Activated naive CD4-positive, alpha-beta T cell (primary cell): Measurements from ENCODE around the gene NOC4L.
A peak's percentile ranks its signal among the peaks of the same experiment; 100 is the strongest.
"Not testable (repeated sequence)": the region's sequence is repeated elsewhere in the genome, so short reads cannot be mapped to it uniquely, and the experiment has no call there.

Experiments used
- DNase-seq, 4 experiments: peaks; one replicate each; lab custom pipeline; 2025; lab: John Stamatoyannopoulos, UW

NOC4L gene

DNA sequence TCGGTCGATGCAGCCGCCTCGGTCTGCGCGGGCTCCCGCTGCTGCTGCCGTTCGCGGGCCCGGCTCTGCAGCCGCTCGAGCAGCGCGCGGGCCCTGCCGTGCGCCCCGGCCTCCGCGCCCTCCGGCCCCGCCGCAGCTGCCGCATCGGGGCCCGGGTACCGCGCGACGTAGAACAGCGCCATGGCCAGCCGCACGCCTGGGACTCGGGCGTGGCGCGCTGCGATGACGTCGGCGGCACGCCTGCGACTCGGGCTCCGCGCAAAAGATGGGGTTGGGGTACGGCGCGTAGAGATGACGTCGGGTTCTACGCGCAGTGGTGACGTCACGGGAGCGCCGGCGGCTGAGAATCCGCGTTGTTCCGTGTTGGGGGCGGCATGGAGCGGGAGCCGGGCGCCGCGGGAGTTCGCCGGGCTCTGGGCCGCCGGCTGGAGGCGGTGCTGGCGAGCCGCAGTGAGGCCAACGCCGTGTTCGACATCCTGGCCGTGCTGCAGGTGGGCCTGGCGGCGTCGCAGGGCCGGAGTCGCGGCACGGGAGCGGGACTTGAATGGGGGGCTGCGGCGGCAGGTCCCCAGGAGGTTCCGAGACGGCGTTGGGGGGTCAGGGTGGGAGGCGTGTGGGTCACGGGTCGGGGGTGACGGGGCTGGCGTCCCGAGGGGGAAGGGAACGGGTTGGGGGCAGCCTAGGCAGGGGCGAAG is at the start of gene NOC4L, which contains the start of gene DDX51:
NOC4L (plus strand) TSS at position 343 of the 695 bp plus-strand sequence; CDS start at position 375, 32 bp downstream.
DDX51 (minus strand) TSS at position 205 of the 695 bp plus-strand sequence; CDS start at position 182, 23 bp downstream.
- peak; percentile 92 to 95 (median 93) for DNase-seq

DNA sequence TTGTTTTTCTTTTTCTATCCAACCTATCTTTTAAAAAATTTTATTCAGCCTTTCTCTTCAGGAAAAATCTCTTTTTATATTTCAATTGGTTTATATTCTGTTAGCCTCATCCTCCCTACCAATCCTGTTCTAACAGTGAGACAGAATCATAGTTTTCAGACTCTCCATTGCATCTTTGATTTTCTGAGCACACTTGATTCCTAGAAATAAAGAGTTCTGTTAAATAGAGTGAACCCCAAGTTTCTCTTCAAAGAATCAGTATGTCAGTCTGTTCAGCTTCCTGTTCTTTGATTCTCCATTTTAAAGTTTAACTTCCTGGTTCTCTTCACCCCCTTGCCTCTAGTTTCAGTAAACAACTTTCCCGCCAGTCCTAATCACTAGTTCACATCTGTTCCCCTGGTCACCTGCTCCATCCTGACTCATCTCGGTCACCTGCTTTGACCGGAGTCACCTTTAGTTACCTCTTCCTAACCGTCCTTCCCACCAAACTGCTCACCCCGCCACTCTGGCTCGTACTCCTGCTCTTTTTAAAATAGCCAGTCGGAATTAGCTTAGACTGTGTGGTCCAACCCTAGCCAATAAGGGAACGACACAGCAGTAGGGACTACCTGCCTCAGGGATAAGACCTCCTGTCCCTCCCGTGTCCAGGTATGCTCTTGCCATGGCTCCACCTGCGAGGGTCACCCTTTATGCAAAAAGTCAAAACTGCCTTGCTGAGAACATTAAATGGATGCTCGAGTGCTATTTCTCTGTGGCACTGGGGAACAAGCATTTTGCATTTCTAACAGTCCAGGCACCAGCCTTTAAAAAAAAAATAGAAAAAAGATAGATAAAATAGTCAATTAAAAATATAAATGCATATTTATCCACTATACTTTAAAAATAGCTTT is 48.5 kb upstream of the NOC4L start:
- no peak for DNase-seq

DNA sequence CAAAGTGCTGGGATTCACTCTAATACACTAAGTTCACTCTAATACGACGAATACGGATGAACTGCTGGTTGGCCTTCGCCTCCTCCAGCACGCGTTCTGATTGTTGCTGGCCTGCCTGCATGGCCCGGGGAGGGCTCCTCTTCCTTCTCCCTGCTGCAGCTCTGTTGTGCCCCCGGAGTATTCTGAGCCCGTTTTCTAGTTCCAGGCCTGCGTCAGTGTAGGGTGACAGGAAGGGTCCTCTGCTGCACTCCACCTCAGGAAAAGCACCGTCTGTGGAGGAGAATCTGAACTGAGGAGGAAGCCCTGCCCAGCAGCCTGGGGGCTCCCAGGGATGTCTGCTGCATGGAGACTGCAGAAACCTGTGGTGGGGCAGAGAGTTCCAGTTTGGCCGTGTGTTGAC is 44.5 kb upstream of the NOC4L start:
- DNase-seq, result no peak

DNA sequence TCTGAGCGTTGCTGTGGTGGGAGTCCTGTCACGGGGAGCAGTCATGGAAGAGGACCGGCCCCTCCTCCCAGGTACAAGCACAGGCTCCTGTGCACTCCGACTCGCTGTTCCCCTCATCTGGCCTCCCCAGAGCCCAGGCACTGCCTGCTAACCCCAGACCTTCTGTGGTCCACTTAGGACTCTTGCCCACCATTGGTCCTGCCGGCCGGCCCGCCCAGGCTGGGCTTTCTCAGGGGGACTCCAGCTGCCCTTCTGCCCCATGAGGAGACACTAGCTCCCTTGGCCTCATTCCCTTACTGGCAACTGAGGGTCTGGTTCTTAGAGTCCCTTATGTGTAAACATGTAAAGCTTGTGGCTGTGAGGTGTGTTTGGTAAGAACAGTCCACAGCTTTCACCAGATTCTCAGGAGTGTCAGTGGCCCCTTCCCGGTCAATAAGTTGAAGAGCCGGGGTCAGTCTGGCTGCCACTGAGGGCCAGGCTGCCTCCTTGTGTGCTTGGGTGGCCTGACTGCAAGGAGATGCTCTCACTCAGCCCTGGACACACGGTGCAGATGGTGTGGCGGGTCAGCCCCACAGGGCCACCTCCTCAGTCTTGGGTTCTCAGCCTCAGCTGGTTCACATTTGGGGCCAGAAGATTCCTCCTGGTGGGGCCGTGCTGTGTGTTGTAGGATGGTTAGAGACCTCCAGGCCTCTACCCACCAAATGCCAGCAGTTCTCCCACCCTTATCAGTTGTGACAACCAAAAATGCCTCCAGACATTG is 43.8 kb upstream of the NOC4L start:
- no peak for DNase-seq

DNA sequence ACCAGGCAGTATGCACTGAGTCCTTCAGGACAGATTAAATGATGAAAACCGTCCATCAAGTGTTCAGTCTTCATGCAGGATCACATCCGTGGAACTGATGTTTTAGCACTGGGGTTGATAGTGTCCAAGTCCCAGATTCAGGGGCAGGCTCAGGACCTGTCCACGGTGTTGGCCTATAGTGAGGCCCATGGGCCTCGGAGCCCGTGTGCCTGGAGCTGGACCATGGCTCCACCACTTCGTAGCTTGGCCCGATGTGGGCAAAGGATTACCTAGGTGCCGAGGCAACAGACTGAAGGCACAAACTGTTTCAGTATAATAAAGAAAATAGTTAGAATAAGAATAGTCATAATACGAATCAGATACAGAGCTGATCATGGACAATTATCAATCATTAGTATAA is 42.0 kb upstream of the NOC4L start:
- no peak for DNase-seq

DNA sequence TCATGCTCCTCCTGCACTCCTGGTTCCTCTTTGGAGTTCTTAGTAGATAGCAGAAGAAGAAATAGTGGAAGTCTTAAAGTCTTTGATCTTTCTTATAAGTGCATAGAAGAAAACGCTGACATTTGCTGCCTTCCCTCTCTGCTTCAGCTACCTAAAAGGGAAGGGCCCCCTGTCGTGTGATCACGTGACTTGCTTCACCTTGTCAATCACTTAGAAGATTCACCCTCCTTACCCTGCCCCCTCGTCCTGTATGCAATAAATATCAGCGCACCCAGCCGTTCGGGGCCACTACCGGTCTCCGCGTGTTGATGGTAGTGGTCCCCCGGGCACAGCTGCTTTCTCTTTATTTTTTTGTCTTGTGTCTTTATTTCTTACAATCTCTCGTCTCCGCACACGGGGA is 41.2 kb upstream of the NOC4L start:
- DNase-seq, result not testable (repeated sequence)

DNA sequence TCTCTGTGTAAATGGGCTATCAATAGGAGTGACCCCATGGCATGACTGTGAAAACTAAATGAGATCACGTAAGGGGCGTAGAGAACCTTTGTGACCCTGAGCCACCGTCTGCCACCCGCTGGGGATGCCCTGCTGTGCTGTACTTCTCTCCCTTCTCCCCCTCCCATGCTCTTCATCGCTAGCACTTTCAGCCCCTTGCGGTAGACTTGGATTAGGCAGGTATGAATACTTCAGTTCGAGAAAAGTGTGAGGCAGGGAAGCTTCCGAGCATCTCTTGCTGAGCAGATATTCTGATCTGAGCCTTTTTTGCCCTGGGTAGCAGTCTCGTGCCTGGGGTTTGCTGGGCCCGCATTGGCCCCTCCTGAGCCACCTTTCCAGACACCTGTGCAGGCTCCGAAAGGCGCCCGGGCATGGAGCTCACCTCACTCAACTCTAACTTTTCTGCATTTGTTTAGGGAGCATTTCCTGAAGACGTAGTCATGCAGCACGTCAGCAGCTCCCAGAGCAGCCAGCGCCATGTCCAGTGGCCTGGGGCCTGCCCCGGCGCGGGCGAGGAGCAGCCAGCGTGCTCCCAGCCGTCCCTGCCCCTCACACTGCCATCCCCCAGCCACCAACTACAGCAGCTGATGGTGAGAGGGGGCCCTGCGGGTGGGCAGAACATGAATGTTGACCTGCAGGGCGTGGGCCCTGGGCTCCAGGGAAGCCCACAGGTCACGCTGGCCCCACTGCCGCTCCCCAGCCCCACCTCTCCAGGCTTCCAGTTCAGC is 40.5 kb upstream of the NOC4L start:
- no peak for DNase-seq

DNA sequence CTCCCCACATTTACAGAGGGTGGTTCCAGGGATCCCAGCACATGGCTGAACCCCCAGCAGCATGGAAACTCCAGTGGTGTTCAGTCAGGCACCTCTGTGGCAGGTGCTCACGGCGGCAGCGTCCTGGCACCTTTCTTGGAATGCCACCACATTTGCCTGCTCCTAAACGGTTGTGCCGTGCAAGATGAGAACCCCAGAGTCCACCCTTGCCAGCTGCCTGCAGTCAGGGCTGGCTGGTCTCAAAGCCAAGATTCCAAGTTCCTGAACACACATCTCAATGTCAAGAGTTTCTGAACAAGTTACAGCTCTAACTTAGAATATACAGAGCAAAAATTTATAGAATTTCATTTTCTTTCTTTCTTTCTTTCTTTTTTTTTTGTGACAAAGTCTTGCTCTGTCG is 38.8 kb upstream of the NOC4L start:
- no peak for DNase-seq

DNA sequence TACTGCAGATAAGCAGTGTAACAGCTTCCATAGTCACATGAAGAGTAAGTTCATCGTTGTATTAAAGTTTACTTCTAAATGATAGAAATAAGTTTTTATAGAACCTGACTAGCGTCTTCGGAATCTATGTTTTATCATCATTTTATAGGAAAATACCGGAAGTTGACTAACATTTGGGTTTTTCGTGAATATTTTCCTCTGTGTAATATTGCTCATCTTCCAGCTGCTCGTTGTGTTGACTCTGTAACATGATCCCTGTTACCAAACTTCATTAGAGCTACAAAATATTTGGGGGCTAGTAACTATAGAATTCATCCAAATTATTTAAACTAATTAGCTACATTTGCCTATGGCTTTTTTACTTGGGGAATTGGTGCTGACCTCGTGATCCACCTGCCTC is 37.3 kb upstream of the NOC4L start:
- no peak for DNase-seq

DNA sequence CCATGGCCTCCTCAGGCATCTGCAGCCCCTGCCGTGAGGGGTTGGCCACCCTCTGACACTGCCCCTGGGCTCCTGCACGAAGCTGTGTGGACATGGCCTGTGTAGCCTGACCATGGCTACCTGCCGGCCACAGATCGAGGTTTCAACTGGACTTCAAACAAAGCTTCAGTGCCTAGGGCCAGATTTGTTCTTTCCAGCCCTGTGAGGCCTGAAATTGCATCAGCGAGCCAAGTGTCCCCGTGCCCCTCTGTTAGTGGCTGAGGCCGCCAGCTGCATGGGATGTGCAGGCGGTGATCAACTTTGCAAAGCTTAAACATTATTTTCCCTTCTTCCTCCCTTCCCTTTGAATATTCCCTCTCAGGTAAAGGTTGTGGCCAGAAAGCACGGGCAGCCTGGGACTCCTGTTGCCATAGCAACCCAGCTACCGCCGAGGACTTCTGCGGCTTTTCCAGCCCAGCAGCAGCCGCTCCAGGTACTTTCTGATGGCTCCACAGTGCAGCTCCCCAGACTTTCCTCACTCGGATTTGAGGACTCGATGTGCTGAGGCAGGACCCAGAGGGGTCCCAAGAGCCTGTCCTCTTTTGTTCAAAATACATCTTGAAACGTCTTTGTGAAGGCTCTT is 35.9 kb upstream of the NOC4L start:
- no peak for DNase-seq

DNA sequence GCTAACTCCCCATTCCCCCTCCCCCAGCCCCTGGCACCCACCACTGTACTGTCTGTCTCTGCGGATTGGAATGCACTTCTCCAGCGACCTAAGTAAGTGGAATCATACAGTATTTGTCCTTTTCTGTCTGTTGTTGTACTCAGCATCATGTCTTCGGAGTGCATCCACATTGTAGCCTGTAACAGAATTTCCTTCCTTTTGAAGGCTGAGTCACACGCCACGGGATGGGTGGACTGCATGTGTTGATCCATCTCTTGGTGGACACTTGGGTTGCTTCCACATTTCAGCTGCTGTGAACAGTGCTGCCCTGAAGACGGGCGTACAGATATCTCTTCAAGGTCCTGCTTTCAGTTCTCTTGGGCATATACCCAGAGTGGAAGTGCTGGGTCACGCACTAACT is 34.5 kb upstream of the NOC4L start:
- DNase-seq, result no peak

DNA sequence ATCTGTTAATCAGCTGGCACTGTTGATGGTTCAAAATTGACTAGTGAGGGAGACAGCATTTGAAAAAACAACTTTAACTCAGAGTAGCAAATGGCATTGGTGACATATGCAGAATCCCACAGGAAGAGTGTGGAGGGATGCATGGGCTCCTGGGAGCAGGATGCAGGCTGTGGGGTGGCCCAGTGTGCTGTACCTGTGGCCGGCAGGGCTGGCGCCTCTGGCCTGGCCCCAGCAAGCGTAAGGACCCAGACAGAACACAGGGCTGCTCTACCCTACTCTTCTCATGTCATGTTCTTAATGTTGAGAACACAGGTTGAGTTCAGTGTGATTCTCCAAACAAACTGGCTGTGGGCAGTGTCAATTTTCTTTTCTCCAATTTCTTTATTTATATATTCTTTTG is 33.6 kb upstream of the NOC4L start:
- DNase-seq, result no peak

DNA sequence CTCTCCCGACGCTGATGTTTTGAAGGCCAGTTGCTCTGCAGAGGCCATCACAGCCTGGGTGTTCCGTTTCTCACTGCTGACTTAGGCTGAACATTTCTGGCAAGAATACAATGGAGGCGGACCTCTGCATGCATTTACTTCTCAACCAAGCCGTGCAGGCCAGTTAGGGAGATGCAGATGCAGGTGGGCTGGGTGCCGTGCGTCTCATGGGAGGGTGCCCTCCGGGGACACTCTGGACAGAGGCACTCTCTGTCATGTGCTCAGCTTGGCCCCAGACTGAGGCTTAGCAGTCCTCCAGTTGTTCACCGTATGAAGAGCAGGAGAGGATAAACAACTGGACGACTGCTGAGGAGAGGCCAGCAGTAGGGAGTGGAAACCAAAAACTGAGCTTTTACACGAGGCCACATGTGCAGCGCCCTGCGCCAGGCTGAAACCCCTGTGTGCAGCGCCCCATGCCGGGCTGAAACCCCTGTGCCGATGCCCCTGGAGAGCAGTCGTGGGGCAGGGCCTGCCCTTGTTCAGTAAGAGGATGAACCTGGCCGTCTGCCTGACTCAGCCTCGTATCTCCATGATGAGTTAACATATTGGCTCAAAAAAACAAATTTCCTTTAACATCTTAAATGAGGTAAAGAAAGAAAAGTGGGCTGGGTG is 32.5 kb upstream of the NOC4L start:
- DNase-seq, result no peak

DNA sequence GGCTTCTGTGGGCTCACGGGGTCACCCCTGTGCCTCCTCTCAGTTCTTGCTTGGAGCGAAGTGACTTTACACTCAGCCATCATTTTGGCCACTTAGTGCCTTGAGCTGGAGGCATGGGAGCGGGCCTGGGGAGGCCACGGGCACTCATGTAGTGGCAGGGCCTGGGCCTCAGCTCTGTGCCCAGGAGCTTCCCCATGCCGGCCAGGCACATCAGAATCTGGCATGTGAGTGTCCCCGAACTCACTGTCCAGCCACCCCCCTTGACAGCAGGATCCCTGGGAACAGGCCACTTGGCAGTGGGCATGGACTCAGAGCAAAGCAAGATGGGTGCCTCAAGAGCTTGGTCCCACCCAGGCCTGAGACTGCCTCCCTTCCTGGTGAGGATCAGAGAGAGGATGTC is 29.6 kb upstream of the NOC4L start:
- DNase-seq, result no peak

DNA sequence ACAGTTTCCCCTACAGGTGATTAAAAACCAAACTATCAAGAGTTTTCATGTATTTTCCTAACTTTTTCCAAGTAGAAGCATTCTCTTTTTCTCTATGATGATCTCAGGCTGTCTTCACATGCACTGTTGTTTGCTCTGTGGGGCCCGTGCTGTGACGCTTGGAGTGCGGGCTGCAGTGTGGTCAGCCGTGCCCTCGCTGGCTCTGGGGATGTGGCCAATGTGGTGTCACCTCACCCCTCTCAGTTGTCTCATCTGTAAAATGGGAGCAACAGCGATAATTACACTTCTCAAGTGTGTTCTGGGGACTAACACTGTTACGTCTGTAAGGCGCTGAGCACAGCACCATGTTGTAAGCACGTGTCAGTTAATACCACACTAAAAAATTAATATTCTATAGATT is 28.8 kb upstream of the NOC4L start:
- no peak for DNase-seq

DNA sequence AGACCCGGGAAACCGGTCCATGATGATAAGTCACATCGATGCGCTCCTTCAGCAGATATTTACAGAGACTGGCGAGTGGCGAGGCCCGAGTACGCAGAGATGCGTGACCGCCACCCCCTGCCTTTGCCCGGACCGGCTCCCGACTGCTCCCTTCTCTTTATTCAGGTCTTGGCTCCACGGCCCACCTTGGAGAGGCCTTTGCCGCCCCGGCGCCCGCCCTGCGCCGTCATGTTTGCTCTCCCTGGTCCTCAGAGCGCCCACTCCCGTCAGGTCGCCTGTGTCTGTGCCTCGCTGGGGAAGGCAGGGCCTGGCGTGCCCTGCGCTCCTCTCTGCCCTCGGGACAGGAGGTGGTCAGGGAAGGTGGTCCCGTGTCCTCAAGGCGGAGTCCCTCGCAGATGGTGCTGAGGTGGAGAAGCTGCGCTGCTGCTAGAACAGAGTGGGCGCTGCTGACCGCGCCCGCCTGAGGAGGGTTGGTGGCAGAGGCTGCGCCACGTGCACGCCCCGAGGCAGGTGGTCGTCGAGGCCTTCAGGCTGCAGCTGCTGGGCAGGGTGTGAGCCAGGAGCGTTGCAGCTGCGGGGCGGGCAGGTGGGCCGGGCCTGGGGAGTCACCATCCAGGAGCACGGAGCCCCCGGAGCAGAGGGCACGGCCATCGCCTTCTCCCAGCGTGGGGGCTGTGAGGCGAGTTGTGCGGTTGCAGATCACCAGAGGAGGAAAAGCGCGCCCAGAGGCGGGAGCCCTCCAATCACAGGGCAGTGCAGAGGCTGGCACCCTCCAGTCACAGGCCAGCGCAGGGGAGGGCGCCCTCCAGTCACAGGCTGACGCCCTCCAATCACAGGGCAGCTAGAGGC is 27.3 kb upstream of the NOC4L start:
- no peak for DNase-seq

DNA sequence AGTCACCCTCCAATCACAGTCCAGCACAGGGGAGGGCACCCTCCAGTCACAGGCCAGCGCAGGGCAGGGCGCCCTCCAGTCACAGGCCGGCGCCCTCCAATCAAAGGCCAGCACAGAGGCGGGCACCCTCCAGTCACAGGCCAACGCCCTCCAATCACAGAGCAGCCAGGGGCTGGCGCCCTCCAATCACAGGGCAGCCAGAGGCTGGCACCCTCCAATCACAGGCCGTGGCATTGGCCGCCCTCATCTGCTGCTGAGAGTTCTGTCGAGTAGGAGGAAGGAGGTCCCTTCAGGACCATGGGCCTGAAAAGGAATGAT is 26.7 kb upstream of the NOC4L start:
- no peak for DNase-seq

DNA sequence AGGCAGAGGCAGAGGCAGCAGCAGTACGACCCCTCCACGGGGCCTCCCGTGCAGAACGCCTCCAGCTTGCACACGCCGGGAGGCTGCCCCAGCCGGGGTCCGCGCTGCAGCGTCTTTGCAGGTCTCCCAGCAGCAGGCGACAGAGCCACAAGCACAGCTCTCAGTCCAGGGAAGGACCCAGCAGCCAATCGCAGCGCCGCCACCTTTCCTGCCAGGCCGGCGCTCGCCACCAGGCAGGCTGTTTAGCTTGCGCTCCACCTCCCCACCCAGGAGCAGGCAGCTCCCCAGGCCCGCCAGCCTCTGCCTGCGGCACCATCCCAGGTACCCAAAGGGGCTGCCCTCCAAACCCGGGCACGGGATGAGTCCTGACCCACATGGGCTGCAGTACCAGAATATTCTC is 25.4 kb upstream of the NOC4L start:
- no peak for DNase-seq

DNA sequence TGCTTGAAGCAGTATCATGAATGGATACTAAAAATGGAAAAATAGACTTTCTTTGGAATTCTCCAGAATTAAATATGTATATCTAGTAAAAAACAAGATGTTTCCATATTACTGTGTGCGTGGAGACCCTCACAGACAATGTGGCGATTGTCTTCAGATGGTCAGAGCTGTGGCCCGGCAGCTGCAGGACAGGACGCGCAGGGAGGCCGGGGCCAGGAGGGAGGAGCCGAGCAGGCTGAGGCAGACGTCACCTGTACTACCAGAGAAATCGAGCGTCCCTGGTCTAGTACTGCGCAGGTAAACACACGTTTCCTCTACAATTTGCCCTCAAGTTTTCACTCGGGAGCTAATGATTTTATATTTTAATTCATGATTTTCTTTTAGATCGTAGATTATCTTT is 23.0 kb upstream of the NOC4L start:
- no peak for DNase-seq
